ENCODE results near the gene FBXO3.
"Not testable (repeated sequence)": the region's sequence is repeated elsewhere in the genome, so short reads cannot be mapped to it uniquely, and the experiment has no call there.

FBXO3 gene

GRCh38 chr11:33724644-33725035 is 49.7 kb downstream of the FBXO3 start:
- DNase-seq, result no peak

DNA sequence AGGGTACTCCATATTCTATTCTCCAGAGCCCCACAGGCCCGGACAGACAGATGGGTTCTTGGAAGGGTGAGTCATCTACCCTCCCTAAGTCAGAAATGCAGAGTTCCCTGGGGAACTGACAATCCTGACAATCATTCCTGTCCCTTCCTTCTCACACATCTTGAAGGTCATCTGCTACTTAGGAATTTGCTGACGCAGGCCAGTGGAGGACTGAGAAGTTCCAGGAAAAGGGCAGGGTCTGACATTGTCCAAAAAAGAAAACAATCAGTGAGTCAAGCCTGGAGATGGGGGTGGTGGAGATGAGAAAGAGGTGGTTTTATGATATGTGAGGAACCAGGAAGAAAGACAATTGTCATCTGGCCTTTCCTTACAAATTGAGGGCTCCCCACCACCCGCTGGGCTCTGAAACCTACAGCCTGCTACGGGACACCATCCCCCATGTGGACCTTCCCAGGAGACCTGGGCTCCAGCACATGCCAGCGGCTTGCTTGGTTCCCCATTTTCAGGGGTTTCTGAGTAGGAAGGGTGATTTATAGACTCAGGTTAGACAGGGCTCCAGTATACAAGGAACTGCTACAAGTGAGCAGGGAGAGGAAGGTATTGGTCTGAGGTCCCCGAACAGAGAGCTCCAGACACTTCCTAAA is 51.0 kb downstream of the FBXO3 start:
- DNase-seq, result no peak

- DNase-seq, result no peak
Observed at GRCh38 chr11:33722590-33723234, 51.6 kb downstream of the FBXO3 start.

DNA sequence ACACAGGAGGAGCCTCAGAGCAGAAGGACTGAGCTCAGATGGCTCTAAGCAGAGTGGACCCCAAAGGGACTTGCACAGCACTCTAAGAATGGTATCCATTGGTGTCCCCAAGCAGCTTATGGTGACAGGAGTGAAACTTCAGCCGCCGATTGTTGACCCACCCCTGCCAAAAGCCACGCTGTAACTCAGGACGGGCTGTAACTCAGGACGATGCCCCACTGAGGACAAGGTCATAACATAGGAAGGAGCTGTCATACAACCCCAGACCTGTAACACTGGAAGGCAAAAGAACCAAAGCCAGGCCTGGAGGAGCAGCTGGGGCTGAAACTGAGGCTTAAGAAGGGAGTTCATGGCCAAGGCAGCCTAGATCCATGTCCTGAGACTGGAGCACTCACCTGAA is 52.3 kb downstream of the FBXO3 start:
- no peak for DNase-seq

DNA sequence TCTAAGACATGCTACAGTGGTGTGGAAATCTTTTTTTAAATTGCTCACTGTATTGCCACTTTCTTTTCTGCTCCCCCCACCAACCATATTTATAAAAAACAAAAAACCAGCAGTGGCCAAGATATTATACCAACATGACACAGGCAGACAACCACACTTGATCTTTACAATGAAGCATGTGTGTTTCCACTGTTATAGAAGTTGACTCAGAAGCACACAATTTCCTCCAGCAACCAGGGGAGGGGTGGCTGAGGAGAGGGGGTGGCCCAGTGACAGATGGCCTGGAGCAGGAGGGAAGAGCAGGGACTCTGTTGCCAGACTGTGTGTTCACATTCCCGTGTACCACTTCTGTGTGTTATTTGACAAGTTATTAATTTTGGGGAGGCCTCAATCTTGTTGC is 52.9 kb downstream of the FBXO3 start:
- no peak for DNase-seq

DNA sequence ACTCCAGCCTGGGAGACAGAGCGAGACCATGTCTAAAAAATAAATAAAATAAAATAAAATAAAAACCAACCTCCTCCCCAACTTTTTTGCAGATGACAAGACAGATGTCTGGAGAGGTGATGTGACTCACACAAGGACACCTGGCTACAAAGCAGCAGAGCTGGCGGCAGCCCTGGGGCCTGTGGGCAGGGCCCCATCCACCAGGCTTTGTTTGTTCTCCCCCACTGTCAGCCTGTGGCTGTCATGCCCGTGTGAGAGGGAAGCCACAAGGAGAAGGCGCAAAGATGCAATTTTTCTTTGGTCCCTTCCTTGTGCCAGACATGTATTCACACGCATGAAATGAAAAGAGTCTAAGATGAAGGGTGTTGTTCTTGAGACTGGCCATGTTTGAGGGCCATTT is 54.7 kb downstream of the FBXO3 start:
- DNase-seq, result no peak

- DNase-seq, result no peak
Observed at GRCh38 chr11:33718440-33718839, 55.9 kb downstream of the FBXO3 start.

DNA sequence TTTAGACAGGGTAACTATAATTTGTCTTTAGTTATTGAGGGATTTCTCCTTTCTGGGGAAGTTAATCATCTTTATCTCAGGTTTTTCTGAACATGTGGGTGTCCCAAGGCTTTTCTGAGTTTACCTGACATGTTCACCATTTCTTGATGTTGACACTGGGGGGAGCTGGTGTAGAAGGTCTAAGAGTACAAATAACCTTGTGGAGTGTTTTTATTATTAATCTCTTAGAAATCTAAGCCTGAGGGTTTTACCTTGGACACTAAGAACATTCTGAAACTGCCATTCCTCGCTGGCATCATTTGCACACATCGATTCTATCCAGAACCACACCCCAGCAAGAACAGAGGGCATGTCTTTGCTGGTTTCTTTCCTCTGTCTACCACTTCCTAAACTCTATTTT is 58.1 kb downstream of the FBXO3 start:
- DNase-seq, result no peak

DNA sequence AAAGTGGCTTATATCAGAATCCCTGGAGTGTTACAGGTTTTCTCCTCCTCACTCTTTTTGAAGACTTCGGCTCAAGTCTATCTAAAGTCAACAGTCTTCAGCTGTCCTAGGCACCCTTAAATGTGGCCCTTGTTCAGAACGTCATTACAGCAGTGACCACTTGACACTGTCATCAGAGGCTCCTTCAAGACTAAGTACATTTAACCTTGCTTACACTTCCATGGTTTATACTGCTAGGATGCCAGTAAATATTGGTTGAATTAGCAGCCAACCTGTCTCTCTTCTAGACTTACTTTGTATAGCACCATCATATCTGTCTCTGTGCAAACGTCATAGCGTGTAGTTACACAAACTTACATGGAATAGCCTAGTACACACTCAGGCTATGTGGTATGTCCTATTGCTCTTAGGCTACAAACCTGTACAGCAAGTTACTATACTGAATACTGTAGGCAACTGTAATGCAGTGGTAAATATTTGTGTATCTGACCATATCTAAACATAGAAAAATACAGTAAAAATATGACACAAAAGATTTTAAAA is 60.4 kb downstream of the FBXO3 start:
- DNase-seq, result no peak

DNA sequence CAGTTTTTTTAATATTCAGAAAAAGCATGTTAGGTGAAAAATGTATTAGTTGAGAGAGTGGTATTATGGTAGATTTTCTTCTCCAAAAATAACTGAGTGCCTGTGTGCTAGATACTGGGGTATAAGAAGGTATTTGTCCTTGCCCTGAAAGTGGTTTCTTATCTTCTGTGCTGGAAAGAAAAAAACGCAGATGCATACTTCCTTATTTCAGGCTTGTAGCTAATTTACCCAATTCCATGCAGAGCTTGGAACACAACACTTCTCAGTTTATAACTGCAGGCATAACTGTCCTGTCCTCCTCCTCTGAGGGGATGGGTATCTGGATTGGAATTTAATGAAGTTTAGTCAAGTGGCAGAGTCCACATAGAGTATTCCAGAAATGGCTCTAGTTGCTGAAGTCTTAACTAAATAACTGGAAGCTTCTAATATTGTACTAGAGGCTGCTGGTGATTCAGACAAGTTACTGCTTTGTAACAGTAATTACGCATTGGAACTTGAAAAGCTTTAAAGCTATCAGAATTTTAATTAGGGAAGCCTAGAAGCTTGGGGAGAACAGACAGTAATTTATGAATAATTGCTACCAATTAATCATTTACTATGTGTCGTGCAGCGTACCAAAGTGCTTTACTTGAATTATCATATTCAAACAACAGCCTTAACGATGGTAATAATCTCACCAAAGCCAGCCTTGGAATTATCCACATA is 61.0 kb downstream of the FBXO3 start:
- no peak for DNase-seq

DNA sequence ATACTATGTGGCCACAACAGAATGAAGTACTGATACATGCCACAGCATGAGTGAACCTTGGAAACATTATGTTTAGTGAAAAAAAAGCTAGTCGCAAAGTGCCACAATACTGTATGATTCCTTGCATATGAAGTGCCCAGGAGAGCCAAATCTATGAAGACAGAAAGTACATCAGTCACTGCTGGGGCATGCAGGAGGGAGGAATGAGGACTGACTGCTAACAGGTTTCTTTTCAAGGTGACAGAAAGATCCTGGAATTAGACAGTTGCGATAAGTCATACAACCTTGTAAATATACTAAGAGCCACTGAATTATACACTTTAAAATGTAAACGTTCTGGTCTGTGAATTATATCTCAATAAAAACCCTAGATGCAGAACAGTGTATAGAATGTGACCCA is 61.9 kb downstream of the FBXO3 start:
- no peak for DNase-seq

- no peak for DNase-seq
Observed at GRCh38 chr11:33709466-33709865, 64.9 kb downstream of the FBXO3 start.

DNA sequence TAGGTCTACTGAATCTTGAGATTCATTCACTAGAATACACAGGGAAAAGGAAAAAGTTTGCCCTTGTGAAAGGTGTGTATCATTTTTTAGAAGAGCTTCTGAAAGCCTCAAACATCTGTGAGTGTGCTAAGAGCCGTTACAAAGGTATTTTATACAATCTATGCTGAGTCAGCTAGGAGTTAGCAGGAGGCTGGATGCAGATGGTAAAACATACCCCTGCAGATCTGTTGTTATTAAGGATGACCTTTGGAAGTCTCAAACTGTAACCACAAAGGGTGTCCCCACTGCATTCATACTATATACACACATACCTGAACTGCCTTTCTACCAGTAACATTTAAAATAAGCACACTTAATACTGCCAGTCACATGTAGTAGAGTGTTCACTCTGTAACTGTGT is 65.3 kb downstream of the FBXO3 start:
- DNase-seq, result no peak

- DNase-seq, result not testable (repeated sequence)
Observed at GRCh38 chr11:33707831-33708230, 66.5 kb downstream of the FBXO3 start.

- no peak for DNase-seq
Observed at GRCh38 chr11:33706966-33707365, 67.4 kb downstream of the FBXO3 start.

DNA sequence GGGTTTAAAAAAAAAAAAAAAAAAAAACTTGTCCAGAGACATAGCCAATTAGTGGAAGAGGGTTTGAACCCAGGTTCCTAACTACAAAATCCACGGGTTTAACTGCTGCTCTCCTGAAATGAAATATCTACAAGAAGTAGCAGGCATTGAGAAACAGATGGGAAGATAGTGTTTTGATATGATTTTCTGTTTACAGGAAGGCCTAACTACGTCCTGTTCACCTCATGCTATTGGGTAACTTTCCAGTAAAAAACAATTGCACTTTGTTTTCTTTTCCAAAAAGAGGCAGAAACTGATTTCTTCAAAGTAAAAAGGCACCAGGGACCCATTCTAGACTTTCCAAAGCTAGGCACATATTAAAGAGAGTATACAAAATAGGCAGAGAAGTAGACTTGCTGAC is 67.8 kb downstream of the FBXO3 start:
- no peak for DNase-seq

DNA sequence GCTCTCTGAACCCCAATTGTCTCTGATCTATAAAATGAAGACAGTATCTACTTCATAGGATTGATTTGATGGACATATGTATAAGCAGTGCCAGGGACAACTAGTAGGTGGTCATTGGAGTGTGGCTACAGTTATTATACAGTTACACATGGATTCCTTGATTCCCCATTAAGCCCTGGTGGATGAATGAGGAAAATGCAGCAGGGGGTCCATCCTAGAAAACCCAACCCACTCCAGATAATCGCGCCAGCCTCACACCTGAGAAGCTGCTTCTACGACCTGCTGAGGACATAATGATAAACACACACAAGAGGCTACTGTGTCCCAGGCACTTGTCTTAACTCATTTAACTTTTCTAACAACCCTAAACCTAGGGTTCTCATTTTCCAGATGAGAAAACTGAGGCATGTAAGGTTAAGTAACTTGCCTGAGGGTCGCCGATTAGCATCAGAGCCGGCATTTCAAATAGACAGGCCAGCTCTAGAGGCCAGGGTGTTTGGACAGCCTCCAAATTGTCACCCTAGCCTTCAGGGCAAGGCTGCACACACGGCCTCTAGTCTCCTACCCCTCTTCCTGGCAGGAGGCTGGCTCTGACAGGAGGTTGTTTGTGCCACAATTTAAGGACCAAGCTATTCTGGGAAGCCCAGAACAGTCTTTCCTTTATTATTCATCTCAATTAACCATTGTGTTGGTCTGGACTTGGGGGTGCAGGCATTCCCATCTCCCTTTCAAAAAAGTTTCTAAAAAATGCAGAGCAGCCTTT is 69.9 kb downstream of the FBXO3 start:
- no peak for DNase-seq

- DNase-seq, result no peak
Observed at GRCh38 chr11:33703788-33704187, 70.5 kb downstream of the FBXO3 start.

- no peak for DNase-seq
Observed at GRCh38 chr11:33703234-33703633, 71.1 kb downstream of the FBXO3 start.

DNA sequence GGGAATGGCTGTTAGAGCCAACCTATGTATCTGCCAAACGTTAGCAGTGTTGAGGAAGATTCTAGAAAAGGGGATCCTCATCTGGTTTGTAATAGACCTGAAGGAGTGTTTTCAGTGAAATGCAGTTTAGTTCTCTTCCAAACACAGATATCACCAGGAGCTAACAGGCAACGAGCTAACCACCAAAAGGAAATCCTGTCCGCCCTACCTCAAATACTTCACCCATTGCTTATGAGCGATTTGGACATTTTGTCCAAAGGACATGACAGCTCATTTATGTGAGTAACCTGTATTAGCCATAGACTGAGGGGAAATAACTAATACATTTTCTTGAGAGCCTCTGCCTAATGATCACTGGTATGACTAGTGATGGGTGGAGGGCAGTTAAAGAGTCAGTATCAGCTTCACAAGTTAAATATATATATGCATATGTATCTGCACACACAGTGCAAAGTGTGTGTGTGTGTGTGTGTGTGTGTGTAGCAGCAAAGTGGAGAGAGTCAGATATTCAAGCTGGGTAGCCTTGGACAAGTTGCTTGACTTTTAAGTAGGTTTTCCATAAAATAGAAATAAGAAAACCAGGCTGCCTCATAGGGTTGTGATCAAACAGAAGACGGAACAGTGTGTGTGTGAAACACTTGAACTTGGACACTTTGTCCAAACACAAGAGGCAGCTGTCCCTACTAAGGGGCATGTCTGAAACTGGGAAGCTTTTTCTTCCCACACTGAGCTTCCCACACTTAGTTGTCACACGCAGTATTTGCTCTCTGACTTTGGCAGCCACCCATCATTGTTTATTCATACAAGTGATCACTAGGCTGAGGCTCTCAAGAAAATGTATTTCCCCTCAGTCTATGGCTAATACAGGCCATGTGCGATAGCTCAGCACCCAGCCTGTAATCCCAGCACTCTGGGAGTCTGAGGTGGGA is 72.8 kb downstream of the FBXO3 start:
- DNase-seq, result no peak

DNA sequence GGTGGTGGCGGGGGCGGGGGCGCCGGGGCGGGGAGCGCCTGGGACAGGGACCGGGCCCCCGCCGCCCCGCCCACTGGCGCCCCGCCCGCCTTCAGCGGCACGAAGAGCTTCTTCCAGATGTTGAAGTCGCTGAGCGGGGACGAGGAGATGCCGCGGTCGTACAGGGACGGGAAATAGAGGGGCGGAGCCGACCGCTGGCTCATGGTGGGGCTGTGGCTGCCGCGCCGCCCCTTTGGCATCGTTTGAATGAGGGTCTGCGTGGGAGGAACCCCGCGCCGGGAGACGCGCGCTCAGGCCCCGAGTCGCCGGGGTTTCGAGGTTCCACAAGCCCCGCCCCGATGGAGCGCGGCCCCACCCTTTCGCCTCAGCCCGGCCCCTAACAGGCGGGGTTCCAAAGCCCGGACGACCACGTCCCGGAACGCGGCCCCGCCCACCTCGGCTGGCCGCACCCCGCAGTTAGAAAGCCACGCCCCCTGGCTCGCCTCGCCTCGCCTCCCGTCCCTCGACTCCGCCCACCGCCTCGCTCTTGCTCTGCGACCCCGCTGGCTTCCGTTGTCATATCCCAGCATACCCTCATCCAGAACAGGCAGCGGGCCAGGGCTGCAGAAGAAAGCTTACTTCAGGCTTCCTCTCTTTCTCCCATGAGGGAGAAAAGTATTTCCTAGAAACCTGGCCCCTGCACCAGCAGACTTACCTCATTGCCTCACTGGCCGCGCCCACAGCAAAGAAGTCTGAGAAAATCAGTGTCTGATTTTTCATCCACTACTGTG is 73.6 kb downstream of the FBXO3 start, which contains the start of gene C11orf91:
TSS of gene C11orf91 (minus strand) at position 325 of the 770 bp plus-strand sequence. CDS start at position 239, 86 bp downstream.
- DNase-seq, result peak; percentile 92

Data from effector CD8-positive, alpha-beta T cell (primary cell).